ENCODE data around the gene CASZ1. TPM values are rescaled to one million over a fixed set of nuclear protein-coding genes. Genes with fewer than 3 reads are reported as not detected.

Gene CASZ1
- total RNA-seq, 1 donor from 2014 or later: 50.3 TPM

- ATAC-seq (ENCODE audit: poor library complexity): no peak
- DNase-seq: no peak
- intact Hi-C loops (cut with DNase I): no loop called here
Observed at GRCh38 chr1:10825592-10825991, 29.1 kb upstream of the CASZ1 start.

GRCh38 chr1:10824821-10825540 lies 28.5 kb upstream of the CASZ1 start:
- ATAC-seq (ENCODE audit: poor library complexity) (no peak), DNase-seq (no peak)
- intact Hi-C loops (cut with DNase I): no loop called here

- DNase-seq (peak; percentile 56), ATAC-seq (ENCODE audit: poor library complexity) (peak; percentile 13)
- intact Hi-C loops (cut with DNase I): no loop called here
Observed at GRCh38 chr1:10823000-10823401, 26.6 kb upstream of the CASZ1 start.

DNA sequence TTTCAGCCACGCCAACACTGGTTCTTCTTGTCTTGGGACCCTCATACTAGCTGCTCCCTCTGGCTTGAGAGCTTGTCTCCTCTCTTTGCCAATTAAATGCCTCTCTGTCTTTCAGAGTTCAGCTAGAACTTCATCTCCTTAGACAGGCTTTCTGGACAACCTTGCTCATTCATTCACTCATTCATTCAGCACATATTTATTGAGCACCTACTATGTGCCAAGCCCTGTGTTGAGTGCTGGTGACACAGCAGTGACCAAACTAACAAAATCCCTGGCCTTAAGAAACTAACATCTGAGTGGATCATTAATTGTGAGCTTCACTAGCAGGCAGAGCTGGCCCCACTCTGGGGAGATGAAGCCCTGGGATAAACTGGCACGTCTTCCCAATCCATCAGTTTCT lies 24.9 kb upstream of the CASZ1 start:
- intact Hi-C loops (cut with DNase I): no loop called here
- ATAC-seq (ENCODE audit: poor library complexity): no peak
- DNase-seq: no peak

GRCh38 chr1:10820422-10820821 lies 24.0 kb upstream of the CASZ1 start:
- intact Hi-C loops (cut with DNase I): no loop called here
- peak; percentile 80 for ATAC-seq (ENCODE audit: poor library complexity)
- no peak for DNase-seq

GRCh38 chr1:10819198-10819901 lies 22.9 kb upstream of the CASZ1 start:
- intact Hi-C loops (cut with DNase I): no loop called here
- ATAC-seq (ENCODE audit: poor library complexity) (peak; percentile 8), DNase-seq (no peak)

GRCh38 chr1:10818262-10819197 lies 22.1 kb upstream of the CASZ1 start:
- ATAC-seq (ENCODE audit: poor library complexity) (peak; percentile 61), DNase-seq (no peak)
- intact Hi-C loops (cut with DNase I): no loop called here

- intact Hi-C loops (cut with DNase I): no loop called here
- ATAC-seq (ENCODE audit: poor library complexity): no peak
- DNase-seq: no peak
Observed at GRCh38 chr1:10816743-10817369, 20.4 kb upstream of the CASZ1 start.

DNA sequence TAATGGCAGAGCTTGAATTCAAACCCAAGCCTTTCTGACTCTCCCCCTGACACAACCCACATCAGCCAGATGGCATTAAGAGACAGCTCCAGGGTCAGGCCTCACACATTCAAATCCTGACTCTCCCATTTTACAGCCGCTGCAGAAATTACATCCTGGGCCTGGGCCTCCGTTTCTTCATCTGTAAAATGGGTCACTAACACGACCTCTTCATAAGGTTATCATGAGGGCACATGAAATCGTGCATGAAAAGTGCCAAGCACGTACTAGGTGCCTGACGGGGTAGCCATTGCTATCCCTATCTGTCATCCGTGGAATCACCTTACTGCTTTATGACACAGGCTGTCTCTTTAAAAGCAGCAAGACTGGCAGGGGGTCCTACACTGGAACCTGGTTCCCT lies 19.8 kb upstream of the CASZ1 start:
- DNase-seq (no peak), ATAC-seq (ENCODE audit: poor library complexity) (no peak)
- intact Hi-C loops (cut with DNase I): no loop called here

- ATAC-seq (ENCODE audit: poor library complexity): no peak
- DNase-seq: no peak
- intact Hi-C loops (cut with DNase I): no loop called here
Observed at GRCh38 chr1:10815858-10816195, 19.4 kb upstream of the CASZ1 start.

DNA sequence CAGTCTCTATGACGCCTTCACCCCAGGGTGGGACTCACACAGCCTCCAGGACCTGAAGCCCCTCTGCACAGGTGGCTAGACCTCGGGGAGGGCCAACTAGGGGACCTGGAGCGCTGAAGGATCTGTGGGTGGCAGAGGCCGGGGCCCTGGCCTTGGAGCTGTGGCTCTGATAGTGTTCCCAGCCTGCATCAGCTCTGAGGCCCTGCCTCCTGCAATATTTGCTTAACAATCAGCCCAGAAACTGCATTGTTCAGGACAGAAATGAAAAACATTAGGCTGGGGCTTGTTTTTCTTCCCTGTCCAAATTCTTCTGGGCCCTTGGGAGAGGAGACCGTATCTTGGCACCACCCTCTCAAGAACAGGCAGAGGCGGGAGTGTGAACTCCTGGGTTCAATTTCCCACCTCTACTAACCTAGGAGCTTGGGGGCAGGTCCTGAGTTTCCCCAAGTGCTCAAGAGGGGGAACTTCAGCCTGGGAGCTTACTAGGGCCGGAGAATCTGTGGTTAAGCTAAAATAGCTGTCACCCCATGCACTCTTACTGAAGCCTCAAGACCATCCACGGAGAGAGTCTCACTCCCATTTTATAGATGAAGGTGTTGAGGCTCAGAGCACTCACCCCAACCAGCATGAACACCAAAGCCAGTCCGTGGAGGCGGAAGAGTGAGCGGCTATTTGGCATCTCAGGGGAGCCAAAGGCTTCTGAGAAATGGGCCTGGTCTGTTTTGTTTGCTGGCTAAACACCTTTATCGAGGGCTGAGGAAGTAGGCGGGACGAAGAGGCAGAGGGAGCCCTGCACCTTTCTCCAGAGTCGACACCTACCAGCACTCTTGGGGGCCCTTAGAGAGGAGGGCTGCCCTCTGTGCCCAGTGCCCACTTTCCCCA lies 18.8 kb upstream of the CASZ1 start:
- ATAC-seq (ENCODE audit: poor library complexity) (no peak), DNase-seq (no peak)
- intact Hi-C loops (cut with DNase I): no loop called here

- DNase-seq (no peak), ATAC-seq (ENCODE audit: poor library complexity) (no peak)
- intact Hi-C loops (cut with DNase I): no loop called here
Observed at GRCh38 chr1:10814312-10814711, 17.9 kb upstream of the CASZ1 start.

- intact Hi-C loops (cut with DNase I): no loop called here
Observed at GRCh38 chr1:10813799-10814198, 17.4 kb upstream of the CASZ1 start.

GRCh38 chr1:10812387-10812915 lies 16.0 kb upstream of the CASZ1 start:
- intact Hi-C loops (cut with DNase I): no loop called here
- ATAC-seq (ENCODE audit: poor library complexity): no peak
- no peak for DNase-seq

More at GRCh38 chr1:10813799-10814198, 17.4 kb upstream of the CASZ1 start:
- DNase-seq: no peak
- no peak for ATAC-seq (ENCODE audit: poor library complexity)

GRCh38 chr1:10808441-10808840 lies 12.0 kb upstream of the CASZ1 start:
- DNase-seq: no peak
- intact Hi-C loops (cut with DNase I): no loop called here
- ATAC-seq (ENCODE audit: poor library complexity): no peak

GRCh38 chr1:10806966-10807365 lies 10.5 kb upstream of the CASZ1 start:
- ATAC-seq (ENCODE audit: poor library complexity): no peak

DNA sequence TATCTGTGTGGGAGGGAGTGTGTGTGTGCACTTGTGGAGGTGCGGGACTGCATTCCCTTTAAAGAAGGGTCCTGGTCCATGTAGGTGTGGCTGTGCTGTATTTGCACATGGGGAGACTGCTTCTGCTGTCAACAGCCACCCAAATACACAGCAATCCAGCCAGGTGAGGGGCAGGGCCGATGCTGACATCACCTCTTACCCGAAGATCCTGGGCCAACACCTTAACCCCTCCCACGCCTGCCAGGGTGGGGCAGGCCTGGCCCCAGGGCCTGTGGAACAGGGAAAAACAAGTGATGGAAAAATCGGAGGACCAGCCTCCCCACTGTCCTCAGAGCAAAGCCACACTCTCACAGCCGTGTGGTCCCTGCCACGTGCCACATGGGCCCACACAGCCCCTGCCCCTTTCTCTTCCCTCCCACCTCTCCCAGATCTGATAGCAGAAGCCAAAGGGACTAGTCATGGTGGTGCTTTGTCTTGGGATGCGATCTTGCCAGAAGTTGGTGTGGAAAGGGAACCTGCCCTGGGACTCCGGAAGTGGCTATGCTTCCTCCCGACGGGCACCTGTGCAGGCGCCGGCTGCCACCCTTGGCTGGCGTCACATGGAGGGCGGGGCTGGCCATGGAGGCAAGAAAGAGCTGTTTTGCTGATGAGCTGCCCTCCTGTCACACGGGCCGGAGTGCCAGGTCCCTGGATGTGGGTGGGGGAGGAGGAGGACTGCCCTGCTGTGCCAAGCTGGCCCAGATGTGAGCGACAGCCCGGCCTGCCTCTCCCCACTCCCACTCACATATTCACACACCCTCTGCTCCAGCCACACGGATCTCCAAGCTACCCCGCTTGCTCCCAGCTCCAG lies 7.8 kb upstream of the CASZ1 start:
- intact Hi-C loops (cut with DNase I): no loop called here
- ATAC-seq (ENCODE audit: poor library complexity) (peak; percentile 31), DNase-seq (no peak)

More at GRCh38 chr1:10806966-10807365, 10.5 kb upstream of the CASZ1 start:
- intact Hi-C loops (cut with DNase I): no loop called here
- no peak for DNase-seq

All from Right ventricle myocardium superior (tissue), 1 donor.